ENCODE data around the gene RXRA.

RXRA gene

GRCh38 chr9:134404376-134405358, 78.4 kb downstream of the RXRA start:
- DNase-seq, result no peak

GRCh38 chr9:134405527-134405926, 79.3 kb downstream of the RXRA start:
- DNase-seq, result no peak

- no peak for DNase-seq
Observed at GRCh38 chr9:134406366-134407120, 80.3 kb downstream of the RXRA start.

GRCh38 chr9:134407121-134407779, 81.0 kb downstream of the RXRA start:
- DNase-seq, result peak; percentile 71

GRCh38 chr9:134408389-134408788, 82.1 kb downstream of the RXRA start:
- no peak for DNase-seq

- DNase-seq, result no peak
Observed at GRCh38 chr9:134408939-134409737, 82.9 kb downstream of the RXRA start.

- no peak for DNase-seq
Observed at GRCh38 chr9:134410071-134410834, 84.0 kb downstream of the RXRA start.

GRCh38 chr9:134410835-134411217, 84.6 kb downstream of the RXRA start:
- DNase-seq, result no peak

- DNase-seq, result no peak
Observed at GRCh38 chr9:134411440-134412297, 85.4 kb downstream of the RXRA start.

GRCh38 chr9:134412298-134412711, 86.0 kb downstream of the RXRA start:
- DNase-seq, result no peak

- no peak for DNase-seq
Observed at GRCh38 chr9:134413112-134413715, 87.0 kb downstream of the RXRA start.

GRCh38 chr9:134413890-134414623, 87.8 kb downstream of the RXRA start:
- DNase-seq, result no peak

GRCh38 chr9:134414900-134415425, 88.7 kb downstream of the RXRA start:
- no peak for DNase-seq

- no peak for DNase-seq
Observed at GRCh38 chr9:134416385-134417015, 90.2 kb downstream of the RXRA start.

GRCh38 chr9:134418354-134418753, 92.1 kb downstream of the RXRA start:
- DNase-seq, result no peak

GRCh38 chr9:134419000-134419683, 92.9 kb downstream of the RXRA start:
- DNase-seq, result no peak

- no peak for DNase-seq
Observed at GRCh38 chr9:134419684-134420076, 93.4 kb downstream of the RXRA start.

- no peak for DNase-seq
Observed at GRCh38 chr9:134420281-134420845, 94.1 kb downstream of the RXRA start.
